H1 (cell line): ENCODE results near the gene DCP2. TPM values are rescaled to one million over a fixed set of nuclear protein-coding genes. Genes with fewer than 3 reads are reported as not detected.

Source experiments
- BACH1 ChIP-seq: IDR thresholded peaks from 2 replicates; pipeline ENCODE4 v1.6.1; 2012; ENCODE audit warnings: low read length, improper control_type of control experiment
- CHD2 ChIP-seq: IDR thresholded peaks from 2 replicates; pipeline ENCODE4 v1.6.1; 2012; ENCODE audit warnings: low read length, improper control_type of control experiment
- CHD7 ChIP-seq: fragments of 300-600 bp; sonication (generic); IDR thresholded peaks from 2 replicates; pipeline ENCODE4 v1.7.1; 2012; ENCODE audit warnings: low read length, moderate library complexity, mild to moderate bottlenecking, inconsistent platforms; ENCODE audit not compliant: insufficient replicate concordance
- EGR1 ChIP-seq: IDR thresholded peaks from 2 replicates; pipeline ENCODE4 v1.6.1; 2011; ENCODE audit warnings: low read depth, low read length, borderline replicate concordance
- EP300 ChIP-seq, 2 experiments: IDR thresholded peaks; 1 replicate in 1 of 2; 2 replicates in 1 of 2; pipeline ENCODE4 v1.6.1; 2011 to 2012; ENCODE audit warnings: low read depth in 2 of 2, low read length in 2 of 2, mild to moderate bottlenecking in 2 of 2, borderline replicate concordance in 1 of 2, inconsistent platforms in 1 of 2, moderate library complexity in 1 of 2
- KDM1A ChIP-seq: fragments of 200-600, 300-600 bp; sonication (generic); IDR thresholded peaks from 2 replicates; pipeline ENCODE4 v1.7.1; 2016; ENCODE audit warnings: mild to moderate bottlenecking, low read length, borderline replicate concordance
- KDM4A ChIP-seq: IDR thresholded peaks from one replicate; pipeline ENCODE4 v1.7.1; 2012; ENCODE audit warnings: low read depth, mild to moderate bottlenecking, moderate library complexity, low read length, inconsistent platforms; ENCODE audit not compliant: severe bottlenecking
- NANOG ChIP-seq: IDR thresholded peaks from 2 replicates; pipeline ENCODE4 v1.6.1; 2011; ENCODE audit warnings: low read length, low read depth, mild to moderate bottlenecking, inconsistent platforms; ENCODE audit not compliant: insufficient read depth, poor library complexity, severe bottlenecking
- RXRA ChIP-seq: IDR thresholded peaks from 2 replicates; pipeline ENCODE4 v1.6.1; 2011; ENCODE audit warnings: low read depth, mild to moderate bottlenecking, low read length, moderate library complexity; ENCODE audit not compliant: insufficient read depth
- SP4 ChIP-seq: IDR thresholded peaks from 2 replicates; pipeline ENCODE4 v1.6.1; 2012; ENCODE audit warnings: low read length, inconsistent platforms
- TAF7 ChIP-seq: optimal IDR thresholded peaks from 2 replicates; pipeline ENCODE3; 2011; ENCODE audit warnings: low read depth, mild to moderate bottlenecking, inconsistent platforms, low read length, moderate library complexity, borderline replicate concordance
- TBP ChIP-seq: IDR thresholded peaks from 2 replicates; pipeline ENCODE4 v1.6.1; 2011; ENCODE audit warnings: low read depth, low read length, improper control_type of control experiment
- polyA plus RNA-seq, 7 experiments: library from polyadenylated mRNA; depleted of rRNA in 3 of 7; stranded (reverse) in 5 of 7; unstranded in 2 of 7; fragments of >200 nt in 5 of 7; fragments of 200-250 nt in 2 of 7; gene quantifications; 1 replicate in 5 of 7; 2 replicates in 1 of 7; 4 replicates in 1 of 7; pipeline versions ENCODE4 v1.2.1 to v1.2.3, GENCODE V29; 2011 to 2013; ENCODE audit warnings: missing spikeins in 2 of 7, mixed read lengths in 2 of 7
- total RNA-seq: library from RNA; stranded (reverse); fragmentation: NEBNext Ultra II Directional; extraction: Animal tissue kit (Norgen Biotek cat#: 25700); gene quantifications from 2 replicates; pipeline ENCODE4 v1.2.1, GENCODE V29; 2021

Gene DCP2
- total and polyA plus RNA-seq, 2 of the 8 experiments (the other 6 are each of a cell fraction or from before 2014, with no cell fraction given) = 14.4 to 162 TPM

GRCh38 chr5:112974901-112975300 lies 1.7 kb upstream of the DCP2 start (continued):
- TF ChIP-seq CHD7 (no peak), TAF7 (no peak), TBP (no peak), RXRA (no peak), NANOG (no peak), CHD2 (no peak), BACH1 (no peak), EGR1 (no peak), SP4 (no peak), KDM1A (no peak), KDM4A (no peak), EP300 (IDR thresholded peaks at IDR 0.05; ENCODE audit: borderline replicate concordance in 1 of 2, low read depth in 2 of 2, low read length in 2 of 2) (no peak)
